HepG2 (cell line): ENCODE data around the gene C1QBP. TPM values are rescaled to one million over a fixed set of nuclear protein-coding genes. Genes with fewer than 3 reads are reported as not detected.
A peak's percentile ranks its signal among the peaks of the same experiment; 100 is the strongest.

Experiments
- ATF6 ChIP-seq: sonication (generic); formaldehyde crosslinking; conservative IDR thresholded peaks from 2 replicates; pipeline ENCODE4 v1.4.0; 2020; ENCODE audit warnings: missing genetic modification reagents
- BRD4 ChIP-seq: sonication (generic); formaldehyde crosslinking; IDR thresholded peaks from 2 replicates; pipeline ENCODE4 v1.4.0; 2020; ENCODE audit warnings: missing genetic modification reagents
- FOSL2 ChIP-seq: sonication (generic); formaldehyde crosslinking; IDR thresholded peaks from 2 replicates; pipeline ENCODE4 v1.4.0; 2020; ENCODE audit warnings: missing genetic modification reagents
- GFI1 ChIP-seq: sonication (generic); formaldehyde crosslinking; IDR thresholded peaks from 2 replicates; pipeline ENCODE4 v1.5.0; 2020; ENCODE audit warnings: missing genetic modification reagents, mild to moderate bottlenecking, borderline replicate concordance
- HOXD1 ChIP-seq: sonication (generic); formaldehyde crosslinking; IDR thresholded peaks from 2 replicates; pipeline ENCODE4 v1.5.0; 2020; ENCODE audit warnings: missing genetic modification reagents
- JUN ChIP-seq: sonication (generic); formaldehyde crosslinking; IDR thresholded peaks from 2 replicates; pipeline ENCODE4 v1.4.0; 2020; ENCODE audit warnings: mild to moderate bottlenecking, missing genetic modification reagents
- MAF1 ChIP-seq: sonication (generic); formaldehyde crosslinking; IDR thresholded peaks from 2 replicates; pipeline ENCODE4 v1.5.0; 2020; ENCODE audit warnings: missing genetic modification reagents, borderline replicate concordance
- MED1 ChIP-seq: sonication (generic); formaldehyde crosslinking; IDR thresholded peaks from 2 replicates; pipeline ENCODE4 v1.4.0; 2020; ENCODE audit warnings: missing genetic modification reagents
- POGZ ChIP-seq: sonication (generic); formaldehyde crosslinking; IDR thresholded peaks from 2 replicates; pipeline ENCODE4 v1.4.0; 2020; ENCODE audit warnings: mild to moderate bottlenecking, missing genetic modification reagents
- PRPF4 ChIP-seq: fragments of 200-400 bp; formaldehyde crosslinking; IDR thresholded peaks from 2 replicates; pipeline ENCODE4 v1.6.1; 2016; ENCODE audit warnings: low read length, low read depth; ENCODE audit not compliant: poor library complexity, severe bottlenecking
- SALL2 ChIP-seq: sonication (generic); formaldehyde crosslinking; IDR thresholded peaks from 2 replicates; pipeline ENCODE4 v1.8.1; 2023; ENCODE audit warnings: mild to moderate bottlenecking, missing genetic modification reagents, inconsistent platforms
- SAP130 ChIP-seq: IDR thresholded peaks from 2 replicates; pipeline ENCODE4 v1.6.1; 2016; ENCODE audit warnings: low read depth
- TBL1XR1 ChIP-seq: fragments of 150-350 bp; IDR thresholded peaks from 2 replicates; pipeline ENCODE4 v1.6.1; 2014; ENCODE audit warnings: borderline replicate concordance, low read length; ENCODE audit not compliant: partially characterized antibody
- ZBTB42 ChIP-seq: sonication (generic); formaldehyde crosslinking; IDR thresholded peaks from 2 replicates; pipeline ENCODE4 v1.5.0; 2020; ENCODE audit warnings: mild to moderate bottlenecking, missing genetic modification reagents
- ZNF136 ChIP-seq: sonication (generic); formaldehyde crosslinking; IDR thresholded peaks from 2 replicates; pipeline ENCODE4 v1.8.1; 2022; ENCODE audit warnings: low read depth, mild to moderate bottlenecking, moderate library complexity, missing genetic modification reagents
- ZNF30 ChIP-seq: sonication (generic); formaldehyde crosslinking; IDR thresholded peaks from 2 replicates; pipeline ENCODE4 v1.5.0; 2020; ENCODE audit warnings: mild to moderate bottlenecking, missing genetic modification reagents
- ZNF34 ChIP-seq: sonication (generic); formaldehyde crosslinking; IDR thresholded peaks from 2 replicates; pipeline ENCODE4 v1.4.0; 2020; ENCODE audit warnings: mild to moderate bottlenecking, missing genetic modification reagents, borderline replicate concordance
- ZNF75D ChIP-seq: sonication (generic); formaldehyde crosslinking; IDR thresholded peaks from 2 replicates; pipeline ENCODE4 v1.8.1; 2023; ENCODE audit warnings: missing genetic modification reagents, mild to moderate bottlenecking, borderline replicate concordance
- ZNF773 ChIP-seq: sonication (generic); formaldehyde crosslinking; IDR thresholded peaks from 2 replicates; pipeline ENCODE4 v1.4.0; 2020; ENCODE audit warnings: missing genetic modification reagents, borderline replicate concordance
- ZNF816 ChIP-seq: sonication (generic); formaldehyde crosslinking; IDR thresholded peaks from 2 replicates; pipeline ENCODE4 v1.8.0; 2022; ENCODE audit warnings: missing genetic modification reagents, mild to moderate bottlenecking, borderline replicate concordance
- polyA plus RNA-seq, 8 experiments: library from polyadenylated mRNA; depleted of rRNA in 3 of 8; stranded (reverse) in 7 of 8; unstranded in 1 of 8; fragments of >200 nt; fragmentation: Illumina TruSeq in 4 of 8; extraction: Trizol in 4 of 8; gene quantifications; 2 replicates each; pipeline versions ENCODE4 v1.2.1 to v1.2.3, GENCODE V29; 2011 to 2016; ENCODE audit warnings: low read depth in 4 of 8, missing spikeins in 1 of 8, mixed read lengths in 1 of 8; ENCODE audit not compliant: insufficient read depth in 1 of 8
- total RNA-seq, 5 experiments: library from RNA; depleted of rRNA; stranded (reverse); fragments of >200 nt; fragmentation: Illumina TruSeq; extraction: Trizol; gene quantifications; 2 replicates each; pipeline ENCODE4 v1.2.3, GENCODE V29; 2016; ENCODE audit warnings: low read depth in 1 of 5
- TF ChIP-seq, protein P1 (sequence below): sonication (generic); formaldehyde crosslinking; IDR thresholded peaks from 2 replicates; pipeline ENCODE4 v1.4.0; 2020; ENCODE audit warnings: missing genetic modification reagents, borderline replicate concordance
- TF ChIP-seq, protein P2 (sequence below): sonication (generic); formaldehyde crosslinking; IDR thresholded peaks from 2 replicates; pipeline ENCODE4 v1.4.0; 2020; ENCODE audit warnings: missing genetic modification reagents, mild to moderate bottlenecking, borderline replicate concordance

C1QBP gene
- total and polyA plus RNA-seq, 2 of the 13 experiments (the other 11 are each of a cell fraction or from before 2014, with no cell fraction given): 219 to 680 TPM

DNA sequence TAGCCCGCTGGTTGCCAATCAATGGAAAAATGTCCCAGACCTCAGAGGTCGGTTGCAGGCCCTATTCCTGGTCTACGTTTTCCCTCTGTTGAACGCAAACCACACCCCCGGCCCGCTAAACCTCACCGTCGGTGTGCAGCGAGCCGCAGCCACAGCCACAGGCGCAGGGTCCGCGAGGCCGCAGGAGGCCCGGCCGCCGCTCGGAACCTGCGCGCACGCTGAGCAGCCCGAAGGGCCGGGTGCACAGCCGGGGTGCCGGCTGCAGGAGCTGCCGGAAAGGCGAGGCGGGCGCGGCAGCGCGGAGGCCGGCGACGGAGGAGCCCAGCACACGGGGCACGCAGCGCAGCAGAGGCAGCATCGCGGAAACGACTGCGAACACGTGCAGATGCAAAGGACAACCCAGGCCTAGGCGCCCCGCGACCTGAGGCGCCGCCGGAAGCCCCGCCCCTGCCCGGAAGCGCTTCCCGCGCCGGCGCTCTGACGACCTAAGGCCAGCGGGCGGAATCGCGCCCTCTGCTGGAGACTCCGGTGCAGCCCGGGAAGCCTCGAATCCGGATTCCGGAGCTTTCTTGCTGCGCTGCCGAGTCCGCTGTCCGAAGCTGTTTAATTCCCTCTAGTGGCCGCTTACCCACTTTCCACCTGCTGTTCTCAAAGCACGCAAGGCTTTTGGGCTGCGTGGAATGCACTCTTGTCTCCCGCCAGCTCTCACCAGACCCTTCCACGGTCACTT lies at the start of gene C1QBP (continued):
- TF ChIP-seq, protein P1, sequence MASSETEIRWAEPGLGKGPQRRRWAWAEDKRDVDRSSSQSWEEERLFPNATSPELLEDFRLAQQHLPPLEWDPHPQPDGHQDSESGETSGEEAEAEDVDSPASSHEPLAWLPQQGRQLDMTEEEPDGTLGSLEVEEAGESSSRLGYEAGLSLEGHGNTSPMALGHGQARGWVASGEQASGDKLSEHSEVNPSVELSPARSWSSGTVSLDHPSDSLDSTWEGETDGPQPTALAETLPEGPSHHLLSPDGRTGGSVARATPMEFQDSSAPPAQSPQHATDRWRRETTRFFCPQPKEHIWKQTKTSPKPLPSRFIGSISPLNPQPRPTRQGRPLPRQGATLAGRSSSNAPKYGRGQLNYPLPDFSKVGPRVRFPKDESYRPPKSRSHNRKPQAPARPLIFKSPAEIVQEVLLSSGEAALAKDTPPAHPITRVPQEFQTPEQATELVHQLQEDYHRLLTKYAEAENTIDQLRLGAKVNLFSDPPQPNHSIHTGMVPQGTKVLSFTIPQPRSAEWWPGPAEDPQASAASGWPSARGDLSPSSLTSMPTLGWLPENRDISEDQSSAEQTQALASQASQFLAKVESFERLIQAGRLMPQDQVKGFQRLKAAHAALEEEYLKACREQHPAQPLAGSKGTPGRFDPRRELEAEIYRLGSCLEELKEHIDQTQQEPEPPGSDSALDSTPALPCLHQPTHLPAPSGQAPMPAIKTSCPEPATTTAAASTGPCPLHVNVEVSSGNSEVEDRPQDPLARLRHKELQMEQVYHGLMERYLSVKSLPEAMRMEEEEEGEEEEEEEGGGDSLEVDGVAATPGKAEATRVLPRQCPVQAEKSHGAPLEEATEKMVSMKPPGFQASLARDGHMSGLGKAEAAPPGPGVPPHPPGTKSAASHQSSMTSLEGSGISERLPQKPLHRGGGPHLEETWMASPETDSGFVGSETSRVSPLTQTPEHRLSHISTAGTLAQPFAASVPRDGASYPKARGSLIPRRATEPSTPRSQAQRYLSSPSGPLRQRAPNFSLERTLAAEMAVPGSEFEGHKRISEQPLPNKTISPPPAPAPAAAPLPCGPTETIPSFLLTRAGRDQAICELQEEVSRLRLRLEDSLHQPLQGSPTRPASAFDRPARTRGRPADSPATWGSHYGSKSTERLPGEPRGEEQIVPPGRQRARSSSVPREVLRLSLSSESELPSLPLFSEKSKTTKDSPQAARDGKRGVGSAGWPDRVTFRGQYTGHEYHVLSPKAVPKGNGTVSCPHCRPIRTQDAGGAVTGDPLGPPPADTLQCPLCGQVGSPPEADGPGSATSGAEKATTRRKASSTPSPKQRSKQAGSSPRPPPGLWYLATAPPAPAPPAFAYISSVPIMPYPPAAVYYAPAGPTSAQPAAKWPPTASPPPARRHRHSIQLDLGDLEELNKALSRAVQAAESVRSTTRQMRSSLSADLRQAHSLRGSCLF (CRISPR knock-in tag): peak; percentile 75; the same call in 1 of the 2 replicates
- TF ChIP-seq HOXD1 (CRISPR knock-in tag): peak; percentile 56; the same call in 1 of the 2 replicates
- TF ChIP-seq TBL1XR1: no peak
- no peak for TF ChIP-seq ZNF34 (CRISPR knock-in tag)
- no peak for TF ChIP-seq ZNF75D (CRISPR knock-in tag)
- TF ChIP-seq ZNF773 (CRISPR knock-in tag): peak; percentile 97; the same call in 1 of the 2 replicates
- no peak; the same call in 1 of the 2 replicates for TF ChIP-seq FOSL2
- TF ChIP-seq SAP130 (CRISPR knock-in tag): peak; percentile 97
- TF ChIP-seq PRPF4: no peak
- peak; percentile 86 for TF ChIP-seq BRD4 (CRISPR knock-in tag)
- TF ChIP-seq ZNF816: no peak
- TF ChIP-seq MED1 (CRISPR knock-in tag): peak; percentile 69
- no peak for TF ChIP-seq ZNF30 (CRISPR knock-in tag)
- no peak for TF ChIP-seq ATF6 (CRISPR knock-in tag)
- TF ChIP-seq, protein P2, sequence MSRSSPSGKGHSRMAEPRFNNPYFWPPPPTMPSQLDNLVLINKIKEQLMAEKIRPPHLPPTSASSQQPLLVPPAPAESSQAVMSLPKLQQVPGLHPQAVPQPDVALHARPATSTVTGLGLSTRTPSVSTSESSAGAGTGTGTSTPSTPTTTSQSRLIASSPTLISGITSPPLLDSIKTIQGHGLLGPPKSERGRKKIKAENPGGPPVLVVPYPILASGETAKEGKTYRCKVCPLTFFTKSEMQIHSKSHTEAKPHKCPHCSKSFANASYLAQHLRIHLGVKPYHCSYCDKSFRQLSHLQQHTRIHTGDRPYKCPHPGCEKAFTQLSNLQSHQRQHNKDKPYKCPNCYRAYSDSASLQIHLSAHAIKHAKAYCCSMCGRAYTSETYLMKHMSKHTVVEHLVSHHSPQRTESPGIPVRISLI (CRISPR knock-in tag): peak; percentile 42; the same call in 1 of the 2 replicates
- peak; percentile 93 for TF ChIP-seq SALL2 (CRISPR knock-in tag)
- TF ChIP-seq MAF1 (CRISPR knock-in tag): peak; percentile 93; the same call in 1 of the 2 replicates
- TF ChIP-seq ZNF136 (CRISPR knock-in tag): no peak
- no peak for TF ChIP-seq JUN (CRISPR knock-in tag)
- 0 out of 2 replicates have a peak, but pooled peaks have one; percentile 68 for TF ChIP-seq ZBTB42 (CRISPR knock-in tag)
- TF ChIP-seq POGZ (CRISPR knock-in tag): peak; percentile 93
- TF ChIP-seq GFI1 (CRISPR knock-in tag): peak; percentile 75; the same call in 1 of the 2 replicates
